UCSD-AML1 (cell line): ENCODE results near the gene ELMO1.

Experiments used
- DNase-seq: peaks from one replicate; lab custom pipeline; 2025; ENCODE audit not compliant: unreplicated experiment; lab: John Stamatoyannopoulos, UW

Gene ELMO1

GRCh38 chr7:36900988-36901710 lies 547.5 kb downstream of the ELMO1 start:
- no peak for DNase-seq

- no peak for DNase-seq
Observed at GRCh38 chr7:36898186-36898585, 550.5 kb downstream of the ELMO1 start.

GRCh38 chr7:36896956-36897590 lies 551.6 kb downstream of the ELMO1 start:
- no peak for DNase-seq

- no peak for DNase-seq
Observed at GRCh38 chr7:36896418-36896817, 552.2 kb downstream of the ELMO1 start.

GRCh38 chr7:36895192-36895591 lies 553.5 kb downstream of the ELMO1 start:
- no peak for DNase-seq

GRCh38 chr7:36894190-36894589 lies 554.5 kb downstream of the ELMO1 start:
- no peak for DNase-seq

GRCh38 chr7:36889182-36889581 lies 559.5 kb downstream of the ELMO1 start:
- DNase-seq = no peak

GRCh38 chr7:36887969-36888368 lies 560.7 kb downstream of the ELMO1 start:
- DNase-seq = no peak

- DNase-seq = no peak
Observed at GRCh38 chr7:36887233-36887632, 561.4 kb downstream of the ELMO1 start.

- no peak for DNase-seq
Observed at GRCh38 chr7:36884910-36885309, 563.8 kb downstream of the ELMO1 start.

GRCh38 chr7:36884351-36884750 lies 564.3 kb downstream of the ELMO1 start:
- no peak for DNase-seq

GRCh38 chr7:36881233-36881874 lies 567.3 kb downstream of the ELMO1 start:
- DNase-seq = no peak

- DNase-seq = no peak
Observed at GRCh38 chr7:36880108-36880507, 568.6 kb downstream of the ELMO1 start.

GRCh38 chr7:36879021-36879420 lies 569.6 kb downstream of the ELMO1 start:
- DNase-seq = no peak

- DNase-seq = no peak
Observed at GRCh38 chr7:36878288-36878687, 570.4 kb downstream of the ELMO1 start.

- DNase-seq = no peak
Observed at GRCh38 chr7:36875794-36876193, 572.9 kb downstream of the ELMO1 start.

- DNase-seq = no peak
Observed at GRCh38 chr7:36874041-36874440, 574.6 kb downstream of the ELMO1 start.

- no peak for DNase-seq
Observed at GRCh38 chr7:36871863-36872262, 576.8 kb downstream of the ELMO1 start.

- no peak for DNase-seq
Observed at GRCh38 chr7:36871355-36871738, 577.3 kb downstream of the ELMO1 start.

GRCh38 chr7:36870625-36871354 lies 577.9 kb downstream of the ELMO1 start:
- DNase-seq = no peak

- no peak for DNase-seq
Observed at GRCh38 chr7:36868727-36869411, 579.8 kb downstream of the ELMO1 start.
